PC-3 (cell line): ENCODE measurements around the gene RBKS. TPM values are rescaled to one million over a fixed set of nuclear protein-coding genes. Genes with fewer than 3 reads are reported as not detected.

Experiments used
- ATAC-seq: fragments of 200-7000 bp; cut with Tn5 transposase; 2 replicates; pipeline ENCODE4 v1.9.1; 2020; ENCODE audit warnings: mild to moderate bottlenecking, moderate library complexity
- Bru-seq: library from RNA; stranded (reverse); fragments of 400-500 nt; gene quantifications from one replicate; lab custom pipeline; 2021; lab: Mats Ljungman, UMichigan
- BruChase-seq, 2 experiments: library from RNA; stranded (reverse); fragments of 400-500 nt; gene quantifications; one replicate each; lab custom pipeline; 2021; lab: Mats Ljungman, UMichigan
- BruUV-seq: library from RNA; stranded (reverse); fragments of 400-500 nt; replicated peaks from 2 replicates; lab custom pipeline; 2021; lab: Mats Ljungman, UMichigan
- CTCF ChIA-PET: fragments of 300-600 bp; sonication (Branson Sonifier 250); formaldehyde crosslinking; loops from one replicate; lab custom pipeline; 2022; ENCODE audit warnings: antibody characterized with exemption; lab: Charles Lee
- POLR2A ChIA-PET: fragments of 300-600 bp; sonication (Branson Sonifier 250); formaldehyde crosslinking; loops from one replicate; lab custom pipeline; 2022; ENCODE audit warnings: antibody characterized with exemption; ENCODE audit not compliant: unreplicated experiment; lab: Charles Lee
- DNase-seq: peaks from one replicate; pipeline ENCODE4 v3.0.0-alpha.2; 2015
- H2AFZ ChIP-seq: fragments of 300-600 bp; sonication (generic); 2 replicates; pipeline ENCODE4 v1.6.0; 2016; ENCODE audit warnings: antibody characterized with exemption, low read length
- H3F3A ChIP-seq: fragments of 300-600 bp; sonication (generic); one replicate; pipeline ENCODE4 v1.6.0; 2017; ENCODE audit warnings: antibody characterized with exemption, low read length, control low read depth, mild to moderate bottlenecking; ENCODE audit not compliant: unreplicated experiment
- H3K27ac ChIP-seq: fragments of 300-600 bp; sonication (generic); 2 replicates; pipeline ENCODE4 v1.5.1; 2016; ENCODE audit warnings: mild to moderate bottlenecking, low read length
- H3K27me3 ChIP-seq: fragments of 300-600 bp; sonication (generic); 2 replicates; pipeline ENCODE4 v1.6.1; 2016; ENCODE audit warnings: low read length, mixed read lengths
- H3K36me3 ChIP-seq: fragments of 300-600 bp; sonication (generic); 2 replicates; pipeline ENCODE4 v1.6.1; 2016; ENCODE audit warnings: low read depth, mixed run types, low read length, mixed read lengths
- H3K4me1 ChIP-seq: fragments of 300-600 bp; sonication (generic); 2 replicates; pipeline ENCODE4 v1.5.1; 2016; ENCODE audit warnings: low read length; ENCODE audit not compliant: insufficient read depth
- H3K4me2 ChIP-seq: fragments of 300-600 bp; sonication (generic); 2 replicates; pipeline ENCODE4 v1.6.0; 2016; ENCODE audit warnings: low read length
- H3K4me3 ChIP-seq: fragments of 300-600 bp; sonication (generic); 2 replicates; pipeline ENCODE4 v1.5.1; 2016; ENCODE audit warnings: mild to moderate bottlenecking, low read length, mixed read lengths
- H3K79me2 ChIP-seq: fragments of 300-600 bp; sonication (generic); 2 replicates; pipeline ENCODE4 v1.6.1; 2017; ENCODE audit warnings: low read length, mixed read lengths
- H3K9ac ChIP-seq: fragments of 300-600 bp; sonication (generic); 2 replicates; pipeline ENCODE4 v1.6.0; 2016; ENCODE audit warnings: mild to moderate bottlenecking, low read length
- H3K9me2 ChIP-seq: fragments of 300-600 bp; sonication (generic); replicated peaks from 2 replicates; pipeline ENCODE4 v1.6.1; 2016; ENCODE audit warnings: mixed run types, low read length, mixed read lengths
- H3K9me3 ChIP-seq: fragments of 300-600 bp; sonication (generic); 2 replicates; pipeline ENCODE4 v1.6.1; 2016; ENCODE audit warnings: low read length, mixed read lengths
- H4K20me1 ChIP-seq: fragments of 300-600 bp; sonication (generic); 2 replicates; pipeline ENCODE4 v1.6.1; 2016; ENCODE audit warnings: low read length, mixed read lengths
- EZH2 ChIP-seq: fragments of 300-600 bp; sonication (generic); IDR thresholded peaks from one replicate; pipeline ENCODE4 v1.6.1; 2017; ENCODE audit warnings: antibody characterized with exemption, mild to moderate bottlenecking, low read length; ENCODE audit not compliant: unreplicated experiment
- EZH2phosphoT487 ChIP-seq: fragments of 300-600 bp; sonication (generic); IDR thresholded peaks from 2 replicates; pipeline ENCODE4 v1.6.1; 2018; ENCODE audit warnings: mild to moderate bottlenecking, antibody characterized with exemption, low read length, borderline replicate concordance
- intact Hi-C: fragments of 100-400 bp; cut with micrococcal nuclease; formaldehyde crosslinking; loops from 2 replicates; pipeline ENCODE4 v1.9.0; 2023
- long read RNA-seq: library from polyadenylated mRNA; unstranded; transcript quantifications from one replicate; pipeline ENCODE4 v2.0.0, GENCODE V29; 2021; ENCODE audit not compliant: unreplicated experiment
- total RNA-seq: library from RNA; depleted of rRNA; stranded (reverse); fragments of >200 nt; gene quantifications from 2 replicates; pipeline ENCODE4 v1.2.3, GENCODE V29; 2014; rRNA removed
- TF ChIP-seq, protein P1 (sequence below): fragments of 300-600 bp; sonication (generic); conservative IDR thresholded peaks from 2 replicates; pipeline ENCODE4 v1.5.1; 2017; ENCODE audit warnings: antibody characterized with exemption, low read depth, mild to moderate bottlenecking, low read length

RBKS gene
- total RNA-seq (1.8 and 2.6 TPM in 2 replicates), Bru-seq, nascent RNA (percentile 48 among the genes with signal in this experiment), BruChase-seq, experiment 1, labeled RNA remaining after a 6-hour chase (percentile 31 among the genes with signal in this experiment), BruChase-seq, experiment 2, labeled RNA remaining after a 2-hour chase (percentile 38 among the genes with signal in this experiment)
- long read RNA-seq, partial matches to known transcripts = 1 of 8 reads
- long read RNA-seq, other reads (novel, unspliced or antisense) = 5 of 8 reads

DNA sequence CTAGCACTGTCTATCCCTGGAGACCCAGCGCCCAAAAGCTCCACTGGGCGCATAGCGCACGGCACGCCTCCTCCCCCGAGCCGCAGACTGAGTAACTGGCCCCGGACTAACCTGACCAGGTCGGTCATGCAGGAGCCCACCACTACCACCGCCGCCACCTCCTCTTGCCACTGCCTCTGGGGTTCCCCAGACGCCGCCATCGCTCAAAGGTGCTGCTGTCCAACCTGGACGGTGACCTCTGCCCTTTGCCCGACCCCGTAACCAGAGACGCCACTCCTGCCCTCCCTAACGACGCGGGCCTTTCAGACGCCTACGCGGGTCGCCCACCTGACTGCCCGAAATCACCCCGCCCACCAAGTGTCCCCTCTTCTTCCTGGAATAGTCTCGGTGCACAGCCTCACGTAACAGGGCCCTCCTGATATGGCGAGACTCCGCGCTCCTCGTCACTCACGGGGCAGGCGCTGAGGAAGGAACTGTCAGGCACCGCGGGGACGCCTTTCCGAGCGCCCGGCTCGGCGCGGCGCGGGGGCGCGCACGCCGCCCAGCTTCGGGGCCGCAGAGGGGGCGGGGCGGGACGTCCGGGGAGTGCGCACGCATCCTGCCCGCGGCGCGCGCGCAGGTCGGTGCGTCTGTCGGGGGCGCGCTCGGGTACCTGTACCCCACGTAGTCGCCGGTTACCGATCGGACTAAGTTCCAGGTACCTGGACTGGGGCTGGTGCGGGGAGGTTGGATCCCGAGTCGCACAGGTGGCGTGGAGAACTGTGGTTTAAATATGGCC lies at the start of gene RBKS, which contains the start of gene BABAM2:
RBKS (minus strand) TSS at position 242 of the 778 bp plus-strand sequence; CDS start at position 200, 42 bp downstream.
BABAM2 (plus strand) TSS at position 584 of the 778 bp plus-strand sequence. CDS start 3,828 bp downstream, outside the sequence.
- H3K4me3 ChIP-seq = peak within 1 kb of the TSS; percentile 88
- H2AFZ ChIP-seq = peak within 1 kb of the TSS; percentile 98
- H3K36me3 ChIP-seq = no peaks in the 10 kb centered on the region
- no peaks in the 10 kb centered on the region for H3K9me2 ChIP-seq
- intact Hi-C loops = loop anchor here (1.0 to 10.0 kb wide), 3 partner anchors 65 to 504 kb away; partner anchors contain the start of gene MRPL33
- H3K9ac ChIP-seq = peak within 1 kb of the TSS; percentile 85
- H3F3A ChIP-seq = no peaks in the 10 kb centered on the region
- peak within 1 kb of the TSS; percentile 89 for H3K4me2 ChIP-seq
- peaks cover 27% of the 10 kb centered on the region for H3K4me1 ChIP-seq
- H3K9me3 ChIP-seq = no peaks in the 10 kb centered on the region
- no peaks in the 10 kb centered on the region for H3K27me3 ChIP-seq
- TF ChIP-seq EZH2 (no peak), EZH2phosphoT487 (no peak)
- TF ChIP-seq, protein P1, sequence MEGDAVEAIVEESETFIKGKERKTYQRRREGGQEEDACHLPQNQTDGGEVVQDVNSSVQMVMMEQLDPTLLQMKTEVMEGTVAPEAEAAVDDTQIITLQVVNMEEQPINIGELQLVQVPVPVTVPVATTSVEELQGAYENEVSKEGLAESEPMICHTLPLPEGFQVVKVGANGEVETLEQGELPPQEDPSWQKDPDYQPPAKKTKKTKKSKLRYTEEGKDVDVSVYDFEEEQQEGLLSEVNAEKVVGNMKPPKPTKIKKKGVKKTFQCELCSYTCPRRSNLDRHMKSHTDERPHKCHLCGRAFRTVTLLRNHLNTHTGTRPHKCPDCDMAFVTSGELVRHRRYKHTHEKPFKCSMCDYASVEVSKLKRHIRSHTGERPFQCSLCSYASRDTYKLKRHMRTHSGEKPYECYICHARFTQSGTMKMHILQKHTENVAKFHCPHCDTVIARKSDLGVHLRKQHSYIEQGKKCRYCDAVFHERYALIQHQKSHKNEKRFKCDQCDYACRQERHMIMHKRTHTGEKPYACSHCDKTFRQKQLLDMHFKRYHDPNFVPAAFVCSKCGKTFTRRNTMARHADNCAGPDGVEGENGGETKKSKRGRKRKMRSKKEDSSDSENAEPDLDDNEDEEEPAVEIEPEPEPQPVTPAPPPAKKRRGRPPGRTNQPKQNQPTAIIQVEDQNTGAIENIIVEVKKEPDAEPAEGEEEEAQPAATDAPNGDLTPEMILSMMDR = no peak
- H4K20me1 ChIP-seq = no peaks in the 10 kb centered on the region
- ChIA-PET POLR2A (interaction anchor here (0.6 kb wide), 5 partner anchors 26 to 536 kb away, joined by 3 to 12 read pairs (median 6); no protein-coding TSS in a partner anchor), CTCF (interaction anchor here (0.6 kb wide), 1 partner anchor 809 kb away, joined by 7 read pairs; no protein-coding TSS in a partner anchor)
- peak; percentile 86 for ATAC-seq
- DNase-seq = peak; percentile 87
- H3K79me2 ChIP-seq = peaks cover 33% of the 10 kb centered on the region
- TSS peak; percentile 70 for BruUV-seq
- H3K27ac ChIP-seq = peak within 1 kb of the TSS; percentile 79

DNA sequence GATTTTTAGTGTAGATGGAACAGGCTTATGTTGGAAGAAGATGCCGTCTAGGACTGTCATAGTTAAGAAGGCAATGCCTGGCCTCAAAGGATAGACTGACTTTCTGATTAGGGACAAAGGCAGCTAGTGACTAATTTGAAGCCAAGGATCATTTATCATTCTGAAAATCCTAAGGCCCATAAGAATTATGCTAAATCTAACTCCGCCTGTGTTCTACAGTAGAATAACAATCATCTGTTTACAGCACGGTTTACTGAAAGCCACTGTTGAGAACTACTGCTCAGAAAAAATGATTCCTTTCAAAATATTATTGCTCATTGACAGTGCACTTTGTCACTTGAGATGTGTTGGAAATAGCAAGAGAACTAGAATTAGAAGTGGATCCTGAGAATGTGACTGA lies 44.8 kb upstream of the RBKS start:
- intact Hi-C loops = no loop called here
- BruUV-seq = no TSS peak
- Histone ChIP-seq H3K27me3 (no peaks in the 10 kb centered on the region), H3K9ac (no peak overlapping the region), H3K9me3 (no peaks in the 10 kb centered on the region), H3K79me2 (no peaks in the 10 kb centered on the region), H3K4me2 (no peak overlapping the region), H2AFZ (no peak overlapping the region), H3F3A (peaks cover 5% of the 10 kb centered on the region), H3K4me3 (no peak overlapping the region), H4K20me1 (no peaks in the 10 kb centered on the region), H3K36me3 (0 out of 2 replicates have a peak, but pooled peaks cover 4% of the 10 kb centered on the region), H3K9me2 (no peaks in the 10 kb centered on the region), H3K27ac (no peak overlapping the region), H3K4me1 (peaks cover 19% of the 10 kb centered on the region)
- ATAC-seq (no peak), DNase-seq (no peak)
- TF ChIP-seq EZH2 (no peak), EZH2phosphoT487 (no peak)
- TF ChIP-seq, protein P1 = no peak
- ChIA-PET POLR2A (no interaction called here), CTCF (no interaction called here)
